ENCODE results near the gene PODXL.

The PODXL gene

DNA sequence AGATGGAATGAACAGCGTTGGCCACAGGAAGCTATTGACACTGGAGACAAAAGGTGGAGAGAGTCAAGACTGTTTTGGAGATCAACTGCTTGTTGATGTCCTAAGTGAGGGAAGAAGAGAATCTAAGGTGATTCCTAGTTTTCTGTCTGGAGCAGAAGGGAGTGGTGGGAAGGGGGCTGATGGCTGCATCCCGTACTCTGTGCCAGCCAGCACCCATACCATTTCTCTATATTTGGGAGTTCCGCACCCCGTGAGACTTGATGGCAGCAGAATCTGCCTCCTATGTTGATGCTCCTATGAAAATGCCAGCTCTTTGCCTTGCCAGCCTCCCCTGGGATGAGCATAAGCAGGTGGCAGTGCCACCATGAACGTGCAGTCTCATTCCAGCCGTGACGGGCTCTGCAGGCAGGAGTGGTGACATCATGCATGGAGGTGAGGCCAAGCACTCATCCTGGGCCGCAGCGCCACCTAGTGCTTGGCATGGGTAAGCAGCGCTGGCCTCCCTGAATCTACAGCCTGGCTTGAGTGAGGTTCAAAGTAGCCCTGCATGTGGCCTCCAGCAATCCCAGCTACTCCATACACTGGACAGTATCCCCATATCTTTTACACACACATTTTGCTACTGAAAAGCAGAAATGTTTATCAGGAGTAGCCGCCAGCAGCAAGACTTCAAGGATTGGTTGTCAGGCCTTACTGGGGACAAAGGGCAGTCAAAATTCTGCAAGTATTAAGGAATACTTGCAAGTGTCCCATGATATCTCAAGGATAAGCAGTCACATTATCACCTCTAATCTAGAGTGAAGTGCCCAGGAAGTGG, 43.0 kb downstream of the PODXL start:
- Histone ChIP-seq H3F3A (ENCODE audit: insufficient read depth, low read length) (no peaks in the 10 kb centered on the region), H3K9me3 (ENCODE audit: low read length) (no peaks in the 10 kb centered on the region), H3K79me2 (ENCODE audit: insufficient read depth, low read length) (no peaks in the 10 kb centered on the region), H3K36me3 (ENCODE audit: insufficient read depth, low read length) (no peaks in the 10 kb centered on the region), H3K9ac (ENCODE audit: low read length) (no peak overlapping the region), H3K27me3 (ENCODE audit: insufficient read depth, low read length) (no peaks in the 10 kb centered on the region; the same call in 1 of the 2 replicates), H3K4me3 (ENCODE audit: low read depth, low read length, poor library complexity, severe bottlenecking) (peak overlapping the region; percentile 13), H2AFZ (ENCODE audit: low read length) (no peak overlapping the region), H3K4me2 (ENCODE audit: low read length) (peak overlapping the region; percentile 38; the same call in 1 of the 2 replicates), H3K27ac (ENCODE audit: low read depth, low read length, poor library complexity, severe bottlenecking) (no peak overlapping the region), H4K20me1 (ENCODE audit: insufficient read depth, low read length) (no peaks in the 10 kb centered on the region), H3K9me2 (ENCODE audit: low read depth, low read length) (no peaks in the 10 kb centered on the region), H3K4me1 (ENCODE audit: insufficient read depth, low read length, severe bottlenecking) (peaks cover 6% of the 10 kb centered on the region)
- TF ChIP-seq, protein P1, sequence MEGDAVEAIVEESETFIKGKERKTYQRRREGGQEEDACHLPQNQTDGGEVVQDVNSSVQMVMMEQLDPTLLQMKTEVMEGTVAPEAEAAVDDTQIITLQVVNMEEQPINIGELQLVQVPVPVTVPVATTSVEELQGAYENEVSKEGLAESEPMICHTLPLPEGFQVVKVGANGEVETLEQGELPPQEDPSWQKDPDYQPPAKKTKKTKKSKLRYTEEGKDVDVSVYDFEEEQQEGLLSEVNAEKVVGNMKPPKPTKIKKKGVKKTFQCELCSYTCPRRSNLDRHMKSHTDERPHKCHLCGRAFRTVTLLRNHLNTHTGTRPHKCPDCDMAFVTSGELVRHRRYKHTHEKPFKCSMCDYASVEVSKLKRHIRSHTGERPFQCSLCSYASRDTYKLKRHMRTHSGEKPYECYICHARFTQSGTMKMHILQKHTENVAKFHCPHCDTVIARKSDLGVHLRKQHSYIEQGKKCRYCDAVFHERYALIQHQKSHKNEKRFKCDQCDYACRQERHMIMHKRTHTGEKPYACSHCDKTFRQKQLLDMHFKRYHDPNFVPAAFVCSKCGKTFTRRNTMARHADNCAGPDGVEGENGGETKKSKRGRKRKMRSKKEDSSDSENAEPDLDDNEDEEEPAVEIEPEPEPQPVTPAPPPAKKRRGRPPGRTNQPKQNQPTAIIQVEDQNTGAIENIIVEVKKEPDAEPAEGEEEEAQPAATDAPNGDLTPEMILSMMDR (IDR thresholded peaks at IDR 0.05; ENCODE audit: low read length), result peak; percentile 100
- no peak for TF ChIP-seq EZH2 (IDR thresholded peaks at IDR 0.05; ENCODE audit: borderline replicate concordance, low read length)

DNA sequence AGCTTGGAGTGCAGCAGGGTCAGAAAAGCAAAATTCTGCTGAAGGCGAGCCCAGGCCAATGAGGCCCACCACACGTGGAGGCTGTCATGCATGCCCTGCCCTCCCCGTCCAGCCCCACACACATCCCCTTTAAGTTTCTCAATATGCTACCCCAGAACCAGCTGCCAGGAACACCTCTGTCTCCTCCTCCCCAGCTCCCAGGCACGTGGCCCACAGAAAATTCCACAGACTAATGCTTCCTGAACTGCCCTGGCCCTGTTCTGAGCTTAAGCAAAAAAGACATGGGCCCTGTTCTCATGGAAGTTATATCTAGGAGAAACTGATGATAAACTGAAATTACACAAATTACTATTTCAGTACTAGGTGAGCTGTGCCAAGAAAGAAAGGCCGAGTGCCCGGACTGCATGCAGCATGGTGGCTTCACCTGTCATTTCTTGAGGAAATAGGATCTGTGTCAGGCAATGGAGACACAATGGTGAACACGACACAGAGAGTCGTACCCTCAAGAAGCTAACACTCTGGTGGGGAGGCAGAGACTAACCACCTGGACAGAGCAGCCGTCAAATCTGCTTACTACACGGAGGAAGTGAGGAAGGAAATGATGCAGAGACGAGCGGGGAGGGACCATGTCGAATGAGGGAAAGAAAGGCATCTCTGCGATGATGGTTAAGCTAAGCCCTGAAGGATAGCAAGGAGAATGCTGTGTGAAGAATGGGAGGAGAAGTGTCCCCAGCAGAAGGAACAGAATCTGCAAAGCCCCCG, 44.5 kb downstream of the PODXL start:
- Histone ChIP-seq H3K4me2 (ENCODE audit: low read length) (no peak overlapping the region; the same call in 1 of the 2 replicates), H3K9me3 (ENCODE audit: low read length) (no peaks in the 10 kb centered on the region), H2AFZ (ENCODE audit: low read length) (no peak overlapping the region), H3K4me3 (ENCODE audit: low read depth, low read length, poor library complexity, severe bottlenecking) (no peak overlapping the region), H3K79me2 (ENCODE audit: insufficient read depth, low read length) (no peaks in the 10 kb centered on the region), H3K9me2 (ENCODE audit: low read depth, low read length) (no peaks in the 10 kb centered on the region), H3K9ac (ENCODE audit: low read length) (no peak overlapping the region), H3K4me1 (ENCODE audit: insufficient read depth, low read length, severe bottlenecking) (peaks cover 6% of the 10 kb centered on the region), H3F3A (ENCODE audit: insufficient read depth, low read length) (no peaks in the 10 kb centered on the region), H4K20me1 (ENCODE audit: insufficient read depth, low read length) (no peaks in the 10 kb centered on the region), H3K27ac (ENCODE audit: low read depth, low read length, poor library complexity, severe bottlenecking) (no peak overlapping the region), H3K27me3 (ENCODE audit: insufficient read depth, low read length) (no peaks in the 10 kb centered on the region; the same call in 1 of the 2 replicates), H3K36me3 (ENCODE audit: insufficient read depth, low read length) (no peaks in the 10 kb centered on the region)
- TF ChIP-seq, protein P1 (IDR thresholded peaks at IDR 0.05; ENCODE audit: low read length), result no peak
- no peak for TF ChIP-seq EZH2 (IDR thresholded peaks at IDR 0.05; ENCODE audit: borderline replicate concordance, low read length)

DNA sequence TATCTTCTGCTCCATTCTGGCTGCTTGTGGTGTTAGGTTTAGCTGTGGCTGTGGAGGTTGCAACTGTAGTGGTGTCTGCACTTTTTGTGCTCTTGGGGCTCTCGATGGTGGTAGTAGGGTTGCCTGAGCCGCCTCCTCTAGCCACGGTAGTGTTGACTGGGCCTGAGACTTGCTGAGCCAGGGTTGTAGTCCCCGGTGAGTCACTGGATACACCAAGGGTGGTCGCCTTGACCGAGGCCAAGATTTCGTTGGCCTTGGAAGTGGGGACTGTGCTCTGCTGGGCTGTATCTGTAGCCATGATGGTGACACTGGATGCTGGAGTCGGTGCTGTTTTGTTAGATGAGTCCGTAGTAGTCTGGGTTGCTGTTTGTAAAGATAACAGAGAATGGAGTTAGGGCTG, 45.4 kb downstream of the PODXL start:
- H3K27me3 ChIP-seq (ENCODE audit: insufficient read depth, low read length), result no peaks in the 10 kb centered on the region; the same call in 1 of the 2 replicates
- no peak overlapping the region for H3K4me3 ChIP-seq (ENCODE audit: low read depth, low read length, poor library complexity, severe bottlenecking)
- H4K20me1 ChIP-seq (ENCODE audit: insufficient read depth, low read length), result no peaks in the 10 kb centered on the region
- no peaks in the 10 kb centered on the region for H3K9me2 ChIP-seq (ENCODE audit: low read depth, low read length)
- no peaks in the 10 kb centered on the region for H3K36me3 ChIP-seq (ENCODE audit: insufficient read depth, low read length)
- H3K27ac ChIP-seq (ENCODE audit: low read depth, low read length, poor library complexity, severe bottlenecking), result no peak overlapping the region
- no peak overlapping the region for H3K4me2 ChIP-seq (ENCODE audit: low read length)
- H3K9ac ChIP-seq (ENCODE audit: low read length), result no peak overlapping the region
- H2AFZ ChIP-seq (ENCODE audit: low read length), result no peak overlapping the region
- no peaks in the 10 kb centered on the region for H3K79me2 ChIP-seq (ENCODE audit: insufficient read depth, low read length)
- no peaks in the 10 kb centered on the region for H3F3A ChIP-seq (ENCODE audit: insufficient read depth, low read length)
- H3K9me3 ChIP-seq (ENCODE audit: low read length), result no peaks in the 10 kb centered on the region
- TF ChIP-seq, protein P1 (IDR thresholded peaks at IDR 0.05; ENCODE audit: low read length), result no peak
- TF ChIP-seq EZH2 (IDR thresholded peaks at IDR 0.05; ENCODE audit: borderline replicate concordance, low read length), result no peak
- peaks cover 6% of the 10 kb centered on the region for H3K4me1 ChIP-seq (ENCODE audit: insufficient read depth, low read length, severe bottlenecking)
